Panc1 (cell line): ENCODE data around the gene SRPRA. TPM values are rescaled to one million over a fixed set of nuclear protein-coding genes. Genes with fewer than 3 reads are reported as not detected.

Source experiments
- ATAC-seq: fragments of 200-7000 bp; cut with Tn5 transposase; 2 replicates; pipeline ENCODE4 v1.9.1; 2020; ENCODE audit warnings: mild to moderate bottlenecking, moderate library complexity
- BruUV-seq: library from RNA; stranded (reverse); fragments of 400-500 nt; replicated peaks from 2 replicates; lab custom pipeline; 2021; lab: Mats Ljungman, UMichigan
- CTCF ChIA-PET: fragments of 300-600 bp; sonication (Branson Sonifier 250); formaldehyde crosslinking; loops from one replicate; lab custom pipeline; 2022; ENCODE audit warnings: antibody characterized with exemption; lab: Charles Lee
- POLR2A ChIA-PET: fragments of 300-600 bp; sonication (Branson Sonifier 250); formaldehyde crosslinking; loops from one replicate; lab custom pipeline; 2022; ENCODE audit warnings: antibody characterized with exemption; lab: Charles Lee
- DNase-seq: peaks from one replicate; pipeline ENCODE4 v3.0.0-alpha.2; 2010; ENCODE audit warnings: low read depth, low spot score
- H3K27ac ChIP-seq: 2 replicates; pipeline ENCODE4 v1.5.1; 2011; ENCODE audit warnings: mild to moderate bottlenecking, low read length, inconsistent platforms
- H3K27me3 ChIP-seq: fragments of 200-500 bp; sonication (Bioruptor generic); 2 replicates; pipeline ENCODE4 v1.6.0; 2014; ENCODE audit warnings: low read length, inconsistent platforms; ENCODE audit not compliant: control insufficient read depth, insufficient read depth
- H3K36me3 ChIP-seq: fragments of 200-500 bp; sonication (Bioruptor generic); 2 replicates; pipeline ENCODE4 v1.5.1; 2014; ENCODE audit warnings: inconsistent platforms, mild to moderate bottlenecking, low read length, moderate library complexity; ENCODE audit not compliant: control insufficient read depth, insufficient read depth
- H3K4me1 ChIP-seq: 2 replicates; pipeline ENCODE4 v1.5.1; 2011; ENCODE audit warnings: inconsistent platforms, mild to moderate bottlenecking, low read length, moderate library complexity; ENCODE audit not compliant: control insufficient read depth, insufficient read depth
- H3K4me3 ChIP-seq, 2 experiments: 2 replicates each; pipeline ENCODE4 v1.5.1; 2011 to 2012; ENCODE audit warnings: low read depth in 2 of 2, low read length in 2 of 2, mild to moderate bottlenecking in 2 of 2, inconsistent platforms in 1 of 2, moderate library complexity in 1 of 2
- H3K9me3 ChIP-seq: fragments of 200-500 bp; sonication (Bioruptor generic); 2 replicates; pipeline ENCODE4 v1.5.1; 2014; ENCODE audit warnings: low read depth, mild to moderate bottlenecking, inconsistent platforms, low read length, moderate library complexity; ENCODE audit not compliant: control insufficient read depth, insufficient read depth
- POLR2AphosphoS5 ChIP-seq: IDR thresholded peaks from 2 replicates; pipeline ENCODE4 v1.6.1; 2012; ENCODE audit warnings: mild to moderate bottlenecking, low read depth, low read length, moderate library complexity
- REST ChIP-seq, 2 experiments: IDR thresholded peaks; 2 replicates each; pipeline ENCODE4 v1.6.1; 2011 to 2012; ENCODE audit warnings: low read depth in 2 of 2, control low read depth in 1 of 2, low read length in 1 of 2, mild to moderate bottlenecking in 1 of 2, moderate library complexity in 1 of 2; ENCODE audit not compliant: insufficient read depth in 1 of 2
- SIN3A ChIP-seq: IDR thresholded peaks from 2 replicates; pipeline ENCODE4 v1.6.1; 2012; ENCODE audit warnings: low read depth, mild to moderate bottlenecking, low read length, moderate library complexity, borderline replicate concordance; ENCODE audit not compliant: insufficient read depth
- TCF7L2 ChIP-seq: IDR thresholded peaks from 2 replicates; pipeline ENCODE4 v1.6.1; 2011; ENCODE audit warnings: mild to moderate bottlenecking, low read depth, low read length, inconsistent platforms
- in situ Hi-C: cut with HindIII; loops from 2 replicates; pipeline ENCODE4 v1.10.0; 2016; ENCODE audit warnings: low sequenced_read_pairs, low pct_unique_long_range_greater_than_20kb
- intact Hi-C: fragments of 100-400 bp; cut with micrococcal nuclease; formaldehyde crosslinking; loops from one replicate; pipeline ENCODE4 v1.10.0; 2022; ENCODE audit not compliant: unreplicated experiment
- total RNA-seq: library from RNA; stranded (reverse); gene quantifications from one replicate; pipeline ENCODE4 v1.2.1, GENCODE V29; 2021; ENCODE audit not compliant: unreplicated experiment
- TF ChIP-seq, protein P1 (sequence below): fragments of 450-650 bp; IDR thresholded peaks from 2 replicates; pipeline ENCODE4 v1.5.1; 2017; ENCODE audit warnings: mild to moderate bottlenecking

The SRPRA gene
- total RNA-seq, 1 experiment from 2014 or later, result 149 TPM

GRCh38 chr11:126317432-126317755, 48.7 kb upstream of the SRPRA start:
- intact Hi-C loops (loop anchor here (10.0 kb wide), 1 partner anchor 107 kb away; no protein-coding TSS in a partner anchor), in situ Hi-C loops (no loop called here)
- Histone ChIP-seq H3K36me3 (no peaks in the 10 kb centered on the region), H3K27me3 (no peaks in the 10 kb centered on the region), H3K9me3 (no peaks in the 10 kb centered on the region), H3K4me1 (no peaks in the 10 kb centered on the region), H3K27ac (no peak overlapping the region), H3K4me3 (no peak overlapping the region)
- DNase-seq (no peak), ATAC-seq (no peak)
- POLR2A ChIA-PET, result no interaction called here
- CTCF ChIA-PET, result no interaction called here
- BruUV-seq, result no TSS peak
- TF ChIP-seq, protein P1, sequence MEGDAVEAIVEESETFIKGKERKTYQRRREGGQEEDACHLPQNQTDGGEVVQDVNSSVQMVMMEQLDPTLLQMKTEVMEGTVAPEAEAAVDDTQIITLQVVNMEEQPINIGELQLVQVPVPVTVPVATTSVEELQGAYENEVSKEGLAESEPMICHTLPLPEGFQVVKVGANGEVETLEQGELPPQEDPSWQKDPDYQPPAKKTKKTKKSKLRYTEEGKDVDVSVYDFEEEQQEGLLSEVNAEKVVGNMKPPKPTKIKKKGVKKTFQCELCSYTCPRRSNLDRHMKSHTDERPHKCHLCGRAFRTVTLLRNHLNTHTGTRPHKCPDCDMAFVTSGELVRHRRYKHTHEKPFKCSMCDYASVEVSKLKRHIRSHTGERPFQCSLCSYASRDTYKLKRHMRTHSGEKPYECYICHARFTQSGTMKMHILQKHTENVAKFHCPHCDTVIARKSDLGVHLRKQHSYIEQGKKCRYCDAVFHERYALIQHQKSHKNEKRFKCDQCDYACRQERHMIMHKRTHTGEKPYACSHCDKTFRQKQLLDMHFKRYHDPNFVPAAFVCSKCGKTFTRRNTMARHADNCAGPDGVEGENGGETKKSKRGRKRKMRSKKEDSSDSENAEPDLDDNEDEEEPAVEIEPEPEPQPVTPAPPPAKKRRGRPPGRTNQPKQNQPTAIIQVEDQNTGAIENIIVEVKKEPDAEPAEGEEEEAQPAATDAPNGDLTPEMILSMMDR, result no peak
- TF ChIP-seq POLR2AphosphoS5 (no peak), TCF7L2 (no peak), REST (IDR thresholded peaks at IDR 0.05; ENCODE audit: insufficient read depth in 1 of 2, low read depth in 2 of 2, low read length in 1 of 2) (no peak), SIN3A (no peak)

GRCh38 chr11:126313826-126314225, 45.1 kb upstream of the SRPRA start:
- in situ Hi-C loops, result no loop called here
- ATAC-seq (no peak), DNase-seq (no peak)
- ChIA-PET CTCF (no interaction called here), POLR2A (interaction anchor here (0.6 kb wide), 1 partner anchor 81 kb away, joined by 3 read pairs; no protein-coding TSS in a partner anchor)
- no TSS peak for BruUV-seq
- Histone ChIP-seq H3K27me3 (no peaks in the 10 kb centered on the region), H3K4me1 (no peaks in the 10 kb centered on the region), H3K4me3 (no peak overlapping the region), H3K9me3 (no peaks in the 10 kb centered on the region), H3K36me3 (no peaks in the 10 kb centered on the region), H3K27ac (no peak overlapping the region)
- intact Hi-C loops, result loop anchor here (10.0 kb wide), 1 partner anchor 111 kb away; no protein-coding TSS in a partner anchor
- TF ChIP-seq TCF7L2, result no peak
- TF ChIP-seq REST (IDR thresholded peaks at IDR 0.05; ENCODE audit: insufficient read depth in 1 of 2, low read depth in 2 of 2, low read length in 1 of 2), result no peak
- TF ChIP-seq, protein P1, result no peak
- no peak for TF ChIP-seq SIN3A
- TF ChIP-seq POLR2AphosphoS5, result no peak
